Tibial nerve (tissue), 3 donors: ENCODE measurements around the gene RAB24.

Source experiments
- CTCF ChIP-seq, 5 experiments: fragments of 200-600 bp in 3 of 5; fragments of 450-650 bp in 2 of 5; sonication (generic) in 3 of 5; IDR thresholded peaks; one replicate each; pipeline ENCODE4 v1.5.1; 2016 to 2019; ENCODE audit warnings: antibody characterized with exemption in 5 of 5, mild to moderate bottlenecking in 3 of 5, moderate library complexity in 2 of 5
- POLR2A ChIP-seq, 2 donors: fragments of 450-650 bp; IDR thresholded peaks; one replicate each; pipeline ENCODE4 v1.6.1; 2017; ENCODE audit warnings: antibody characterized with exemption in 2 of 2, mild to moderate bottlenecking in 2 of 2, moderate library complexity in 2 of 2

- TF ChIP-seq CTCF (IDR thresholded peaks at IDR 0.05) (no peak), POLR2A (IDR thresholded peaks at IDR 0.05) (no peak)
Observed at GRCh38 chr5:177310757-177311391, 7.4 kb upstream of the RAB24 start.
